H1 (cell line): Measurements from ENCODE around the gene DDX4. TPM values are rescaled to one million over a fixed set of nuclear protein-coding genes. Genes with fewer than 3 reads are reported as not detected.

Source experiments
- CTCF ChIA-PET: fragments of 300-600 bp; sonication (Branson Sonifier 250); formaldehyde crosslinking; loops from one replicate; lab custom pipeline; 2021; ENCODE audit not compliant: partially characterized antibody; lab: Charles Lee
- POLR2A ChIA-PET: fragments of 300-600 bp; sonication (Branson Sonifier 250); formaldehyde crosslinking; loops from one replicate; lab custom pipeline; 2021; ENCODE audit warnings: inconsistent platforms; ENCODE audit not compliant: partially characterized antibody; lab: Charles Lee
- DNase-seq, 2 experiments: peaks; one replicate each; pipeline versions ENCODE4 v3.0.0 to v3.0.0-alpha.2; 2010 to 2022; ENCODE audit warnings: low spot score in 2 of 2, low read depth in 1 of 2, mixed read lengths in 1 of 2
- FAIRE-seq: peaks from 2 replicates; lab custom pipeline; 2011; peaks lifted over from hg19 to GRCh38; lab: Jason Lieb, UNC
- H2AFZ ChIP-seq: 2 replicates; pipeline ENCODE4 v1.8.1; 2012; ENCODE audit warnings: low read length, inconsistent platforms
- H2AK5ac ChIP-seq: 2 replicates; pipeline ENCODE4 v1.6.1; 2013; ENCODE audit warnings: low read depth, low read length
- H2BK120ac ChIP-seq: replicated peaks from 2 replicates; pipeline ENCODE3; 2013; ENCODE audit warnings: low read depth, low read length, inconsistent platforms
- H2BK12ac ChIP-seq: 2 replicates; pipeline ENCODE4 v1.6.1; 2013; ENCODE audit warnings: low read depth, low read length
- H2BK15ac ChIP-seq: 2 replicates; pipeline ENCODE4 v1.6.1; 2013; ENCODE audit warnings: low read length
- H2BK20ac ChIP-seq: 2 replicates; pipeline ENCODE4 v1.6.1; 2013; ENCODE audit warnings: low read length
- H2BK5ac ChIP-seq: 2 replicates; pipeline ENCODE4 v1.6.1; 2013; ENCODE audit warnings: low read depth, low read length
- H3K14ac ChIP-seq: 2 replicates; pipeline ENCODE4 v1.6.1; 2013; ENCODE audit warnings: inconsistent platforms; ENCODE audit not compliant: insufficient read length
- H3K18ac ChIP-seq: 2 replicates; pipeline ENCODE4 v1.6.1; 2013; ENCODE audit warnings: low read length; ENCODE audit errors: extremely low read depth
- H3K23ac ChIP-seq: 2 replicates; pipeline ENCODE4 v1.6.1; 2013; ENCODE audit warnings: inconsistent platforms; ENCODE audit not compliant: insufficient read length
- H3K23me2 ChIP-seq: 2 replicates; pipeline ENCODE4 v1.6.1; 2013; ENCODE audit warnings: low read depth, low read length
- H3K27ac ChIP-seq: 2 replicates; pipeline ENCODE4 v1.6.1; 2011; ENCODE audit warnings: low read depth, low read length, inconsistent platforms
- H3K27me3 ChIP-seq, 4 experiments: replicated peaks in 1 of 4; 1 replicate in 1 of 4; 2 replicates in 3 of 4; pipeline versions ENCODE4 v1.6.1 to v1.8.1; 2011 to 2013; ENCODE audit warnings: low read length in 3 of 4, mild to moderate bottlenecking in 3 of 4, inconsistent platforms in 2 of 4, mixed read lengths in 2 of 4, moderate library complexity in 1 of 4; ENCODE audit not compliant: control insufficient read depth in 3 of 4, insufficient read depth in 3 of 4; ENCODE audit errors: extremely low read depth in 1 of 4
- H3K36me3 ChIP-seq, 4 experiments: 2 replicates each; pipeline versions ENCODE4 v1.6.1 to v1.8.1; 2011 to 2013; ENCODE audit warnings: mild to moderate bottlenecking in 4 of 4, low read length in 3 of 4, moderate library complexity in 2 of 4, control low read depth in 1 of 4, inconsistent platforms in 1 of 4; ENCODE audit not compliant: insufficient read depth in 4 of 4, control insufficient read depth in 2 of 4
- H3K4ac ChIP-seq: replicated peaks from 2 replicates; pipeline ENCODE3; 2013; ENCODE audit warnings: low read length, low read depth, mixed read lengths, inconsistent platforms; ENCODE audit not compliant: insufficient read length
- H3K4me1 ChIP-seq, 4 experiments: replicated peaks in 1 of 4; 1 replicate in 1 of 4; 2 replicates in 3 of 4; pipeline versions ENCODE4 v1.6.1 to v1.8.1; 2011 to 2013; ENCODE audit warnings: low read length in 3 of 4, inconsistent platforms in 2 of 4, mixed read lengths in 1 of 4; ENCODE audit not compliant: insufficient read depth in 4 of 4, control insufficient read depth in 3 of 4
- H3K4me2 ChIP-seq, 2 experiments: 2 replicates each; pipeline versions ENCODE4 v1.6.1 to v1.8.1; 2011 to 2013; ENCODE audit warnings: low read depth in 2 of 2, low read length in 2 of 2, control low read depth in 1 of 2, inconsistent platforms in 1 of 2, mild to moderate bottlenecking in 1 of 2; ENCODE audit not compliant: insufficient read depth in 1 of 2
- H3K4me3 ChIP-seq, 4 experiments: fragments of 200-600, 300-600 bp in 1 of 4; sonication (generic), shearing (Covaris generic), sonication (Bioruptor Twin) in 1 of 4; 2 replicates each; pipeline versions ENCODE4 v1.5.1 to v1.8.1; 2011 to 2016; ENCODE audit warnings: low read length in 4 of 4, low read depth in 3 of 4, control low read depth in 2 of 4, inconsistent platforms in 2 of 4, mild to moderate bottlenecking in 2 of 4, mixed read lengths in 1 of 4, moderate library complexity in 1 of 4; ENCODE audit not compliant: insufficient read depth in 2 of 4; ENCODE audit errors: extremely low read depth in 1 of 4
- H3K56ac ChIP-seq: replicated peaks from 2 replicates; pipeline ENCODE3; 2013; ENCODE audit warnings: low read depth, mild to moderate bottlenecking, mixed read lengths, low read length, inconsistent platforms; ENCODE audit not compliant: insufficient read length
- H3K79me1 ChIP-seq: 2 replicates; pipeline ENCODE4 v1.6.1; 2013; ENCODE audit warnings: low read depth, low read length, control low read depth
- H3K79me2 ChIP-seq, 2 experiments: 2 replicates each; pipeline versions ENCODE4 v1.6.1 to v1.8.1; 2012 to 2013; ENCODE audit warnings: low read length in 2 of 2, mild to moderate bottlenecking in 2 of 2, inconsistent platforms in 1 of 2; ENCODE audit not compliant: insufficient read depth in 2 of 2, control insufficient read depth in 1 of 2
- H3K9ac ChIP-seq, 4 experiments: replicated peaks in 1 of 4; 1 replicate in 1 of 4; 2 replicates in 3 of 4; pipeline versions ENCODE4 v1.6.1 to v1.8.1; 2011 to 2013; ENCODE audit warnings: low read depth in 3 of 4, low read length in 3 of 4, control low read depth in 2 of 4, mild to moderate bottlenecking in 2 of 4, moderate library complexity in 2 of 4, inconsistent platforms in 1 of 4; ENCODE audit errors: extremely low read depth in 1 of 4
- H3K9me3 ChIP-seq, 2 experiments: 2 replicates each; pipeline versions ENCODE4 v1.6.1 to v1.8.1; 2012 to 2013; ENCODE audit warnings: mild to moderate bottlenecking in 2 of 2, moderate library complexity in 2 of 2, control low read depth in 1 of 2, inconsistent platforms in 1 of 2, low read depth in 1 of 2, low read length in 1 of 2, mixed read lengths in 1 of 2; ENCODE audit not compliant: insufficient read depth in 2 of 2
- H4K20me1 ChIP-seq, 2 experiments: replicated peaks in 1 of 2; 2 replicates each; pipeline versions ENCODE3 to v1.8.1; 2011 to 2013; ENCODE audit warnings: inconsistent platforms in 2 of 2, low read length in 2 of 2, mild to moderate bottlenecking in 1 of 2; ENCODE audit not compliant: insufficient read depth in 2 of 2, control insufficient read depth in 1 of 2
- H4K5ac ChIP-seq: 2 replicates; pipeline ENCODE4 v1.6.1; 2013; ENCODE audit warnings: low read length, low read depth, mixed read lengths, inconsistent platforms; ENCODE audit not compliant: insufficient read length
- H4K8ac ChIP-seq: 2 replicates; pipeline ENCODE4 v1.8.0; 2013; ENCODE audit warnings: mild to moderate bottlenecking, moderate library complexity, low read length, inconsistent platforms; ENCODE audit not compliant: insufficient read depth; ENCODE audit errors: extremely low read depth
- H4K91ac ChIP-seq: replicated peaks from 2 replicates; pipeline ENCODE3; 2013; ENCODE audit warnings: low read length, mixed read lengths, inconsistent platforms; ENCODE audit not compliant: insufficient read length
- CREB1 ChIP-seq: IDR thresholded peaks from 2 replicates; pipeline ENCODE4 v1.6.1; 2012; ENCODE audit warnings: inconsistent platforms
- polyA plus RNA-seq, 7 experiments: library from polyadenylated mRNA; depleted of rRNA in 3 of 7; stranded (reverse) in 5 of 7; unstranded in 2 of 7; fragments of >200 nt in 5 of 7; fragments of 200-250 nt in 2 of 7; gene quantifications; 1 replicate in 5 of 7; 2 replicates in 1 of 7; 4 replicates in 1 of 7; pipeline versions ENCODE4 v1.2.1 to v1.2.3, GENCODE V29; 2011 to 2013; ENCODE audit warnings: missing spikeins in 2 of 7, mixed read lengths in 2 of 7
- total RNA-seq: library from RNA; stranded (reverse); fragmentation: NEBNext Ultra II Directional; extraction: Animal tissue kit (Norgen Biotek cat#: 25700); gene quantifications from 2 replicates; pipeline ENCODE4 v1.2.1, GENCODE V29; 2021

The DDX4 gene
- total and polyA plus RNA-seq, 2 of the 8 experiments (the other 6 are each of a cell fraction or from before 2014, with no cell fraction given), result 0.15 TPM; not detected in 1

- TF ChIP-seq CREB1, result no peak
Measured at GRCh38 chr5:55732585-55732984, 5.3 kb upstream of the DDX4 start.

More at GRCh38 chr5:55732585-55732984, 5.3 kb upstream of the DDX4 start:
- Histone ChIP-seq H2BK12ac (no peak overlapping the region), H3K14ac (no peak overlapping the region), H3K79me1 (no peaks in the 10 kb centered on the region), H3K23ac (no peak overlapping the region), H3K79me2 (no peaks in the 10 kb centered on the region), H2AFZ (0 out of 2 replicates have a peak overlapping the region, but pooled peaks have one; percentile 51), H4K91ac (no peak overlapping the region), H2BK120ac (no peak overlapping the region), H3K4me3 (no peak overlapping the region), H3K18ac (no peak overlapping the region), H3K4ac (no peak overlapping the region), H3K4me1 (no peaks in the 10 kb centered on the region), H3K27ac (no peak overlapping the region), H3K9ac (no peak overlapping the region), H3K27me3 (no peaks in the 10 kb centered on the region; a peak in 1 of 7 replicates), H2BK15ac (no peak overlapping the region), H2AK5ac (no peak overlapping the region), H3K4me2 (no peak overlapping the region), H4K20me1 (no peaks in the 10 kb centered on the region), H4K5ac (no peak overlapping the region), H3K56ac (no peak overlapping the region), H3K36me3 (no peaks in the 10 kb centered on the region), H3K23me2 (no peaks in the 10 kb centered on the region), H4K8ac (no peak overlapping the region), H2BK5ac (no peak overlapping the region), H2BK20ac (no peak overlapping the region), H3K9me3 (no peaks in the 10 kb centered on the region)
- DNase-seq (no peak), FAIRE-seq (no peak)
- CTCF ChIA-PET, result interaction anchor here (1.3 kb wide), 1 partner anchor 365 kb away, joined by 3 read pairs; no protein-coding TSS in a partner anchor
- POLR2A ChIA-PET, result no interaction called here
